IMR-90 (cell line): Measurements from ENCODE around the gene FYB2. TPM values are rescaled to one million over a fixed set of nuclear protein-coding genes. Genes with fewer than 3 reads are reported as not detected.

Source experiments
- ATAC-seq: fragments of 200-7000 bp; cut with Tn5 transposase; 2 replicates; pipeline ENCODE4 v1.9.1; 2020; ENCODE audit warnings: low read depth, mild to moderate bottlenecking, moderate library complexity
- BruUV-seq: library from RNA; stranded (reverse); fragments of 400-500 nt; replicated peaks from 2 replicates; lab custom pipeline; 2021; lab: Mats Ljungman, UMichigan
- CTCF ChIA-PET: fragments of 300-600 bp; formaldehyde crosslinking; extraction: SDS; loops from one replicate; lab custom pipeline; 2021; ENCODE audit warnings: antibody characterized with exemption; lab: Yijun Ruan, JAX
- POLR2A ChIA-PET: fragments of 300-600 bp; sonication (Branson Sonifier 250); formaldehyde crosslinking; loops from one replicate; lab custom pipeline; 2022; ENCODE audit warnings: antibody characterized with exemption; ENCODE audit not compliant: unreplicated experiment; lab: Charles Lee
- DNase-seq: peaks from one replicate; pipeline ENCODE4 v3.0.0; 2013
- H2AFZ ChIP-seq: replicated peaks from 2 replicates; pipeline ENCODE3; 2013; ENCODE audit warnings: low read length, mild to moderate bottlenecking; ENCODE audit not compliant: poor library complexity
- H2AK5ac ChIP-seq: 2 replicates; pipeline ENCODE4 v1.6.1; 2013; ENCODE audit warnings: low read depth, low read length, inconsistent platforms
- H2AK9ac ChIP-seq: replicated peaks from 2 replicates; pipeline ENCODE3; 2013; ENCODE audit warnings: mild to moderate bottlenecking, low read depth, low read length, moderate library complexity; ENCODE audit not compliant: poor library complexity
- H2BK120ac ChIP-seq: 2 replicates; pipeline ENCODE4 v1.6.1; 2013; ENCODE audit warnings: low read depth, low read length, inconsistent platforms
- H2BK15ac ChIP-seq: 3 replicates; pipeline ENCODE4 v1.6.1; 2013; ENCODE audit warnings: low read depth, low read length, inconsistent platforms
- H2BK20ac ChIP-seq: 2 replicates; pipeline ENCODE4 v1.6.1; 2013; ENCODE audit warnings: low read depth, mild to moderate bottlenecking, inconsistent platforms, low read length, moderate library complexity
- H2BK5ac ChIP-seq: 2 replicates; pipeline ENCODE4 v1.6.1; 2013; ENCODE audit warnings: mild to moderate bottlenecking, low read depth, low read length, inconsistent platforms; ENCODE audit not compliant: poor library complexity, severe bottlenecking
- H3K14ac ChIP-seq: replicated peaks from 2 replicates; pipeline ENCODE4 v1.6.1; 2013; ENCODE audit warnings: low read depth, low read length, inconsistent platforms
- H3K18ac ChIP-seq: 2 replicates; pipeline ENCODE4 v1.6.1; 2013; ENCODE audit warnings: low read depth, low read length, control low read depth
- H3K23ac ChIP-seq: 2 replicates; pipeline ENCODE4 v1.6.1; 2013; ENCODE audit warnings: low read depth, low read length, inconsistent platforms
- H3K27ac ChIP-seq: 2 replicates; pipeline ENCODE4 v1.5.1; 2013; ENCODE audit warnings: mild to moderate bottlenecking, control low read depth, low read length; ENCODE audit not compliant: insufficient read depth
- H3K27me3 ChIP-seq: 2 replicates; pipeline ENCODE4 v1.6.1; 2013; ENCODE audit warnings: low read length; ENCODE audit not compliant: control insufficient read depth, insufficient read depth
- H3K36me3 ChIP-seq: 2 replicates; pipeline ENCODE4 v1.6.1; 2013; ENCODE audit warnings: low read length, mixed read lengths; ENCODE audit not compliant: control insufficient read depth, insufficient read depth
- H3K4ac ChIP-seq: 2 replicates; pipeline ENCODE4 v1.6.1; 2013; ENCODE audit warnings: low read depth, low read length, inconsistent platforms
- H3K4me1 ChIP-seq: 2 replicates; pipeline ENCODE4 v1.6.1; 2013; ENCODE audit warnings: low read length, mixed read lengths; ENCODE audit not compliant: control insufficient read depth, insufficient read depth
- H3K4me2 ChIP-seq: 2 replicates; pipeline ENCODE4 v1.6.1; 2013; ENCODE audit warnings: low read depth, mild to moderate bottlenecking, control low read depth, low read length, moderate library complexity
- H3K4me3 ChIP-seq: 2 replicates; pipeline ENCODE4 v1.5.1; 2013; ENCODE audit warnings: low read depth, mild to moderate bottlenecking, control low read depth, low read length, moderate library complexity; ENCODE audit not compliant: insufficient read depth
- H3K56ac ChIP-seq: 2 replicates; pipeline ENCODE4 v1.6.1; 2013; ENCODE audit warnings: low read length, inconsistent platforms; ENCODE audit not compliant: insufficient read depth; ENCODE audit errors: extremely low read depth
- H3K79me1 ChIP-seq, 2 experiments: 2 replicates each; pipeline ENCODE4 v1.6.1; 2013; ENCODE audit warnings: low read length in 2 of 2, inconsistent platforms in 1 of 2, low read depth in 1 of 2
- H3K9ac ChIP-seq: 2 replicates; pipeline ENCODE4 v1.6.1; 2013; ENCODE audit warnings: low read depth, low read length, control low read depth
- H3K9me1 ChIP-seq: 2 replicates; pipeline ENCODE4 v1.6.1; 2013; ENCODE audit warnings: low read length, inconsistent platforms; ENCODE audit not compliant: insufficient read depth
- H3K9me3 ChIP-seq: 2 replicates; pipeline ENCODE4 v1.6.1; 2013; ENCODE audit warnings: low read length; ENCODE audit not compliant: control insufficient read depth, insufficient read depth
- H4K20me1 ChIP-seq: 2 replicates; pipeline ENCODE4 v1.6.1; 2013; ENCODE audit warnings: low read length, inconsistent platforms; ENCODE audit not compliant: insufficient read depth
- H4K5ac ChIP-seq: 2 replicates; pipeline ENCODE4 v1.6.1; 2013; ENCODE audit warnings: mild to moderate bottlenecking, low read depth, low read length, control low read depth
- H4K8ac ChIP-seq, 2 experiments: 2 replicates each; pipeline ENCODE4 v1.6.1; 2013; ENCODE audit warnings: low read depth in 2 of 2, low read length in 2 of 2, control low read depth in 1 of 2, inconsistent platforms in 1 of 2
- H4K91ac ChIP-seq: 2 replicates; pipeline ENCODE4 v1.6.1; 2013; ENCODE audit warnings: low read depth, low read length, inconsistent platforms; ENCODE audit not compliant: insufficient read depth
- CHD1 ChIP-seq: IDR thresholded peaks from 2 replicates; pipeline ENCODE4 v1.6.1; 2012; ENCODE audit warnings: low read depth, low read length, improper control_type of control experiment
- MXI1 ChIP-seq: IDR thresholded peaks from 2 replicates; pipeline ENCODE4 v1.6.1; 2012; ENCODE audit warnings: low read depth, mild to moderate bottlenecking, low read length, moderate library complexity, borderline replicate concordance
- NFE2L2 ChIP-seq: fragments of 150-350 bp; IDR thresholded peaks from 2 replicates; pipeline ENCODE4 v1.6.1; 2016; ENCODE audit warnings: low read depth, mild to moderate bottlenecking, low read length
- POLR2A ChIP-seq: IDR thresholded peaks from 2 replicates; pipeline ENCODE4 v1.6.1; 2012; ENCODE audit warnings: mild to moderate bottlenecking, low read depth, low read length
- RAD21 ChIP-seq: IDR thresholded peaks from 2 replicates; pipeline ENCODE4 v1.6.1; 2012; ENCODE audit warnings: low read length, improper control_type of control experiment
- WGBS, 2 experiments: methylation state at CpG; one replicate each; pipeline versions ENCODE4 v1.1.5 to v1.1.7; 2013; ENCODE audit warnings: missing lambda C conversion rate in 2 of 2; ENCODE audit not compliant: insufficient read length in 1 of 2; ENCODE audit errors: extremely low coverage in 2 of 2; 5-methylcytosine and 5-hydroxymethylcytosine counted together
- dilution Hi-C: fragments of 300-500 bp; cut with HindIII; formaldehyde crosslinking; loops from one replicate; pipeline ENCODE4 v1.14.3; 2018; ENCODE audit warnings: low sequenced_read_pairs; ENCODE audit not compliant: unreplicated experiment
- in situ Hi-C: fragments of 300-500 bp; cut with MboI; formaldehyde crosslinking; loops from 3 replicates; pipeline ENCODE4 v1.14.3; 2019; ENCODE audit warnings: low sequenced_read_pairs, inconsistent platforms, mixed read lengths
- intact Hi-C: fragments of 100-400 bp; cut with micrococcal nuclease; formaldehyde crosslinking; loops from 2 replicates; pipeline ENCODE4 v1.10.0; 2022
- polyA plus RNA-seq, 3 experiments: library from polyadenylated mRNA; depleted of rRNA; stranded (reverse); fragments of >200 nt; gene quantifications; 2 replicates each; pipeline ENCODE4 v1.2.3, GENCODE V29; 2012; ENCODE audit warnings: low replicate concordance in 1 of 3
- total RNA-seq: library from RNA; depleted of rRNA; stranded (reverse); fragments of >200 nt; gene quantifications from 2 replicates; pipeline ENCODE4 v1.2.3, GENCODE V29; 2012

The FYB2 gene
- total and polyA plus RNA-seq, 2 of the 4 experiments (the other 2 are of a cell fraction): under 0.01 TPM; not detected in 1

DNA sequence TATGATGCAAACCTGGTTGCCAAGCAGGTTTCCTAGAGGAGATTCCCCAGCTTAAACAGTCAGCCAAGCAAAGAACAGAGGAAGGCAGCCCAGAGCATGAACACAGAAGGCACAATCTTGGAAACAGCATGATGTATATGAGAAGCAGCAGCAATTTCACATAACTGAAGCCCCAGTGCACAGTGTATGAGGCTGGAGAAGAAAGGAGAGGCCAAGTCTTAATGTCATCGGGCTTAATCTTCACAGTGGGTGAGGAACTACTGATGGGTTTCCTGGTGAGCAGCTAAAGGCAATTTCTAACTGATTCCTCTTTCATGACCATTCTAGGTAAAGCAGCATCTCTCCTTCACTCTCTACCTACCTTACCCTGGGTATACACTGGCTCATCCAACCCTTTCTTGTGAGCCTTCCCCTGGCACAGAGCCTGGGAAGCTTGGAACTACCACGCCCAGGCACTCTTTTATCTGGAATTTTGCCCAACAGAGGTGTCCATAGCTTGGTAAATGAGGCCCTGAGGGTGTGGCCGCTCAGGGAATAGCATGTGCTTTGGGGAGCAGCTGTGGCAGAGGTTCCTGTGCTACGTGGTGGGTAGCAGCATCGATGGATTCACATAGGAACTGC is 22.0 kb downstream of the FYB2 start:
- H3K79me1 ChIP-seq: no peaks in the 10 kb centered on the region
- in situ Hi-C loops (no loop called here), dilution Hi-C loops (no loop called here), intact Hi-C loops (no loop called here)
- no peak overlapping the region for H2AFZ ChIP-seq
- peaks cover 10% of the 10 kb centered on the region for H3K9me1 ChIP-seq
- no peak overlapping the region for H3K14ac ChIP-seq
- 0 out of 2 replicates have a peak overlapping the region, but pooled peaks have one; percentile 0 for H2BK120ac ChIP-seq
- H3K23ac ChIP-seq: no peak overlapping the region
- no peaks in the 10 kb centered on the region; the same call in 1 of the 2 replicates for H3K27me3 ChIP-seq
- no peaks in the 10 kb centered on the region for H3K9me3 ChIP-seq
- no peak overlapping the region for H4K8ac ChIP-seq
- no peak overlapping the region; the same call in 1 of the 2 replicates for H2BK20ac ChIP-seq
- H2BK15ac ChIP-seq: no peak overlapping the region
- ChIA-PET POLR2A (no interaction called here), CTCF (no interaction called here)
- no peak overlapping the region; the same call in 1 of the 2 replicates for H2AK5ac ChIP-seq
- H3K27ac ChIP-seq: no peak overlapping the region
- BruUV-seq: no TSS peak
- H3K4me3 ChIP-seq: no peak overlapping the region
- TF ChIP-seq NFE2L2 (no peak), CHD1 (no peak), RAD21 (no peak), POLR2A (no peak), MXI1 (no peak)
- H2BK5ac ChIP-seq: no peak overlapping the region
- ATAC-seq (no peak), DNase-seq (no peak)
- no peak overlapping the region for H3K4ac ChIP-seq
- no peak overlapping the region for H3K4me2 ChIP-seq
- peaks cover 11% of the 10 kb centered on the region for H3K4me1 ChIP-seq
- 100% methylated on average over 1 of the region's 5 CpGs; no CpG with 5 or more reads in 1 of the 2 experiments for WGBS, 2 experiments
- H3K9ac ChIP-seq: no peak overlapping the region
- no peak overlapping the region for H4K91ac ChIP-seq
- no peaks in the 10 kb centered on the region for H4K20me1 ChIP-seq
- no peak overlapping the region for H2AK9ac ChIP-seq
- no peak overlapping the region for H4K5ac ChIP-seq
- H3K36me3 ChIP-seq: no peaks in the 10 kb centered on the region
- no peak overlapping the region for H3K56ac ChIP-seq
- H3K18ac ChIP-seq: no peak overlapping the region
